ENCODE results near the gene ATF7IP.

DNA sequence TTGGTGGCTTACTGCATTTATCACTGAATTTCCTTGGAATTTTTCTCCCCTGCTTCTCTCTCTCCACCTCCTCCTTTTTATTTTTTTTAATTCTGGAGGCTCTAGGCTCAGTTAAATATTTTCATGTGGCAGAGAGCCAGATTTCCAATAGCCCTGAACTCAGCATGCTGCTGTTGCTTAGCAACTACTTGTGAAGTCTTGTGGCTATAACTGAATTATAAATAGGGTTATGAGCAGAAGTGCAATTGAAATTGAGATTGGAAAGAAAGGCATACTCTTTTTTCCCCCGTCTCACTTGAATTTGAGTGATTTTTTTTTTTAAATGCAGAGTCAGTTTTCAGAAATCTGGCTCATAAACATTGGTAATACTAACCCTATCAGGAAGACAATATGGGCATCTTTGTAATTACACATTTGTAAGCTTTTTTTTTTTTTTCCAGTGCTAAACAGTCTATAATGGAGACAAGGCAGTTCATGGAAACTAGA lies 38.3 kb downstream of the ATF7IP start:
- TF ChIP-seq POLR2A (IDR thresholded peaks at IDR 0.05; ENCODE audit: low read depth, low read length) (no peak), POLR2AphosphoS5 (IDR thresholded peaks at IDR 0.05; ENCODE audit: low read depth, low read length) (no peak)

Measured in GM12891 (cell line).